ENCODE measurements around the gene NTM. TPM values are rescaled to one million over a fixed set of nuclear protein-coding genes. Genes with fewer than 3 reads are reported as not detected.

The NTM gene
- polyA plus RNA-seq, 2 donors: 0.24 to 1.1 TPM

DNA sequence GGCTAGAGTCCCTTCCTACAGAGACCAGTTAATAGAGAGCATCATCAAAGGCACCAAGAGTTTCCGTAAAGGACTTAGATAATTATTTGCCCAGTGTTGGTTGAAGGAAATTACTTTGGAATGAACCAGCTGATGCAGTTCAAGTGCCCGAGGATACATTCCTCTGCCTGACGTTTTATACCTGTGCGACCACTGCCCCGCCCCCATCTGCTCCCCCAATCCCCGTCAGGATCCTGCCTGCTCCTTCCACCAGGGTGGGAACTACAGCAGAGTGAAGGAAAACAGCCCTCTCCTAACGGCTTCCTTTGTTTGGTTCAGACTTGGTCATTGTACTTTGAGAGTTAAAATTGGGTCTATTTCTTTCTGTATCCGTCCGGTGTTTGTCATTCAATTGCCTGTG lies 761.5 kb downstream of the NTM start:
- H3K4me1 ChIP-seq (ENCODE audit: control insufficient read depth in 2 of 2, insufficient read depth in 2 of 2, low read length in 1 of 2): no peaks in the 10 kb centered on the region
- H3K36me3 ChIP-seq (ENCODE audit: control insufficient read depth in 2 of 2, insufficient read depth in 2 of 2, low read length in 1 of 2): no peaks in the 10 kb centered on the region
- WGBS, 2 donors: 49 to 52% methylated on average over 9 of the region's 9 CpGs
- peaks cover 0 to 4% of the 10 kb centered on the region in 2 donors for H3K27me3 ChIP-seq (ENCODE audit: control insufficient read depth in 1 of 2, insufficient read depth in 2 of 2, low read length in 2 of 2)
- H3K4me3 ChIP-seq (ENCODE audit: low read depth in 1 of 2, low read length in 2 of 2): no peak overlapping the region
- H3K27ac ChIP-seq (ENCODE audit: low read depth in 2 of 2, low read length in 1 of 2): no peak overlapping the region
- H3K9me3 ChIP-seq (ENCODE audit: control insufficient read depth in 2 of 2, insufficient read depth in 1 of 2, low read depth in 1 of 2, low read length in 1 of 2): no peaks in the 10 kb centered on the region

DNA sequence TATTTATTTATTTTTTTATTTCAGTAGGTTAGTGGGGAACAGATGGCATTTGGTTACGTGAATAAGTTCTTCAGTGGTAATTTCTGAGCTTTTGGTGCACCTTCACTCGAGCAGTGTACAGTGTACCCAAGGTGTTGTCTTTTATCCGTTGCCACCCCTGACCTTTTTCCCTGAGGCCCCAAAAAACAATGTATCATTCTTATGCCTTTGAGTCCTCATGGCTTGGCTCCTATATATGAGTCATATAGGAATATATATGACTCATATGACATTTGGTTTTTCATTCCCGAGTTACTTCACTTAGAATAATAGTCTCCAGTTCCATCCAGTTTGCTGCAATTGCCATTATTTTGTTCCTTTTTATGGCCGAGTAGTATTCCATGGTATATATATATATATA lies 763.9 kb downstream of the NTM start:
- Histone ChIP-seq H3K27ac (ENCODE audit: low read depth in 2 of 2, low read length in 1 of 2) (no peak overlapping the region), H3K4me3 (ENCODE audit: low read depth in 1 of 2, low read length in 2 of 2) (no peak overlapping the region), H3K27me3 (ENCODE audit: control insufficient read depth in 1 of 2, insufficient read depth in 2 of 2, low read length in 2 of 2) (no peaks in the 10 kb centered on the region), H3K9me3 (ENCODE audit: control insufficient read depth in 2 of 2, insufficient read depth in 1 of 2, low read depth in 1 of 2, low read length in 1 of 2) (no peaks in the 10 kb centered on the region), H3K4me1 (ENCODE audit: control insufficient read depth in 2 of 2, insufficient read depth in 2 of 2, low read length in 1 of 2) (no peaks in the 10 kb centered on the region), H3K36me3 (ENCODE audit: control insufficient read depth in 2 of 2, insufficient read depth in 2 of 2, low read length in 1 of 2) (no peaks in the 10 kb centered on the region)
- 63 to 76% methylated on average over 5 of the region's 5 CpGs for WGBS, 2 donors

DNA sequence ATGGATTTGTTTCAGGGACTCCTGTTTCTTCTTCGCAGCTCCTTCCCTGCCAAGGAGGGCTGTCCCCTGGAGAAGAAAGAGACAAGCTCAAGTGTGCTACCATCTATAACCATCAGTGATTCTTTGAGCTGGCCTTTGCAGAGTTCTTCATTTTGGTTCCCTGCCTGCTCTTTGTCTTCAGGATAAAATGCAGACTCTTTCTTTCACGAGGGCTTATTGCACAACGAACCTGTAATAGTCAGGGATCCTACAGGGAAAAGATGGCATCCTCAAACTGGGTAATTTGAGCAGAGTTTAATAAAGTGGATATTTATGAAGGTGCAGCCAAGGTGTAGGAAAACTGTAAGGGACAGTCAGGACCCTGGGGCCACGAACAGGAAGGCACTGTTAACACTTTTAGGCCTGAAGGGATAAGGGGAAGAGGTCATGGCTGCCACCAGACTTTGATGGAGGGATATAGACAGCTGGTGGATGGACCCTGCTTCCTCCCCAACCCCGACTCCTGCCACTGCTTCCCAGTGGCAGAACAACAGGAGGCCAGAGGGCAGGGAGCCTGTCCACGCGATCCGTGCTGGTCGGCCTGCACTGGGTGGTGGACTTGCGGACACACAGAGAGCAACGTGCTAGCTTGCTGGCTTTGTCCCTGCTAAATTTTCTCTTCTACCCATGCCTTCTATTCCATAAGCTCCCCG lies 767.0 kb downstream of the NTM start:
- no peak overlapping the region for H3K4me3 ChIP-seq (ENCODE audit: low read depth in 1 of 2, low read length in 2 of 2)
- no peaks in the 10 kb centered on the region for H3K27me3 ChIP-seq (ENCODE audit: control insufficient read depth in 1 of 2, insufficient read depth in 2 of 2, low read length in 2 of 2)

DNA sequence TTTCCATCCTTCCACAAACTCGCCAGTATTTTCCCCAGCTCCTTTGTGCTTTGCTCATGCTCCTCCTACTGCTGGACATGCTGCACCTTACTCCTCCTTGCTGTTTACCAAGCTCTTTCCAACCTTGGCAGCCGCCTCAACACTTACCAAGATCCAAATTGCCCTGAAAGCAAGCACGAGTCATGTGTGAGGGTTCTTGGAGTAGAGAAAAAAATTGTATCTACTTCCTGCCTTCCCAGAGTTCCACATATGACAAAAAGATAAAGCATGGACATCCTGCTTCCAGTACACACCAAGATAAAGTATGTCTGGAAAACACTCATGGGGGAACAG lies 767.5 kb downstream of the NTM start:
- Histone ChIP-seq H3K36me3 (ENCODE audit: control insufficient read depth in 2 of 2, insufficient read depth in 2 of 2, low read length in 1 of 2) (no peaks in the 10 kb centered on the region), H3K27me3 (ENCODE audit: control insufficient read depth in 1 of 2, insufficient read depth in 2 of 2, low read length in 2 of 2) (no peaks in the 10 kb centered on the region), H3K27ac (ENCODE audit: low read depth in 2 of 2, low read length in 1 of 2) (no peak overlapping the region), H3K4me1 (ENCODE audit: control insufficient read depth in 2 of 2, insufficient read depth in 2 of 2, low read length in 1 of 2) (no peaks in the 10 kb centered on the region), H3K9me3 (ENCODE audit: control insufficient read depth in 2 of 2, insufficient read depth in 1 of 2, low read depth in 1 of 2, low read length in 1 of 2) (peaks cover 0 to 2% of the 10 kb centered on the region in 2 donors), H3K4me3 (ENCODE audit: low read depth in 1 of 2, low read length in 2 of 2) (no peak overlapping the region)
- 55 to 56% methylated on average over 3 of the region's 3 CpGs for WGBS, 2 donors

More for the DNA sequence above, 767.0 kb downstream of the NTM start:
- Histone ChIP-seq H3K9me3 (ENCODE audit: control insufficient read depth in 2 of 2, insufficient read depth in 1 of 2, low read depth in 1 of 2, low read length in 1 of 2) (peaks cover 0 to 2% of the 10 kb centered on the region in 2 donors), H3K4me1 (ENCODE audit: control insufficient read depth in 2 of 2, insufficient read depth in 2 of 2, low read length in 1 of 2) (no peaks in the 10 kb centered on the region), H3K36me3 (ENCODE audit: control insufficient read depth in 2 of 2, insufficient read depth in 2 of 2, low read length in 1 of 2) (no peaks in the 10 kb centered on the region), H3K27ac (ENCODE audit: low read depth in 2 of 2, low read length in 1 of 2) (no peak overlapping the region)
- WGBS, 2 donors: 88 to 90% methylated on average over 12 of the region's 12 CpGs

DNA sequence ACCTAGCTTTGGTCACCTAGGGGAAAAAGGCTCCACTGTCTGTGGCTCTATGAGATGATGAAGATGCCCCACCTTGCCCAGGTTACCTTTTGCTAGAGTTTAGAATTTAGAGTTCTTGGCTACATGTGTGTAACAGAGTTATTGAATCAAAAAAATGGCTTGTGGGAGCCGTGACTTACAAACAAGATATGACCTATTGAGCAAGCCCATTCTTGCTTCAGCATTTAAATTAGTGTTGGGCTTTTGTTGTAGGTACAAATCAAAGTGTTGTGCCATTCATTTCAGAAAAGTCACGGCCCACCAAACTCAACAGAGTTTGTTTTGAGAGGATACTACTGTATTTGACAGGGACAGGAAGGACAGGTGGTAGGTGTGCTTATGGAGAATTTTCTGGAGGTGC lies 768.8 kb downstream of the NTM start:
- Histone ChIP-seq H3K27ac (ENCODE audit: low read depth in 2 of 2, low read length in 1 of 2) (no peak overlapping the region), H3K4me1 (ENCODE audit: control insufficient read depth in 2 of 2, insufficient read depth in 2 of 2, low read length in 1 of 2) (no peaks in the 10 kb centered on the region), H3K36me3 (ENCODE audit: control insufficient read depth in 2 of 2, insufficient read depth in 2 of 2, low read length in 1 of 2) (no peaks in the 10 kb centered on the region), H3K9me3 (ENCODE audit: control insufficient read depth in 2 of 2, insufficient read depth in 1 of 2, low read depth in 1 of 2, low read length in 1 of 2) (peaks cover 0 to 2% of the 10 kb centered on the region in 2 donors), H3K4me3 (ENCODE audit: low read depth in 1 of 2, low read length in 2 of 2) (no peak overlapping the region), H3K27me3 (ENCODE audit: control insufficient read depth in 1 of 2, insufficient read depth in 2 of 2, low read length in 2 of 2) (no peaks in the 10 kb centered on the region)
- 47 to 62% methylated on average over 2 of the region's 2 CpGs for WGBS, 2 donors

DNA sequence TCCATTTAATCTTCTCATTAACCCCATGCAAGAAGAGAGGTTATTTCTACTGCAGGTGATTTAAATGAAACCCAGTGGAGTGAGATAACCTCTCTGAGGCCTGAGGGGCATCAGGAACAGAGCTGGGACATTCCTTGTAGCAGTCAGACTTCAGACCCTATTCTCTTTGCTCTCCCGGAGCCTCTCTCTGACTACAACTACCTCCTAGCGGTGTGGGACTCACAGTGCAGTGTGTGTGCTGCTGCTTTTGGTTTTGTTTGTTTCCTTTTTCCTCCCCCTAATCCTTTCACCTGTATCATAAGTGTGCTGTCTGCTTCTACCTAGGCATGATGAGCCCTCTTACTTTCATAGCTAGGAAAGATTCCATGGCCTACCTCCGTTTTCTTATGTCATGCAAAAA lies 769.6 kb downstream of the NTM start:
- no peaks in the 10 kb centered on the region for H3K36me3 ChIP-seq (ENCODE audit: control insufficient read depth in 2 of 2, insufficient read depth in 2 of 2, low read length in 1 of 2)
- peaks cover 0 to 2% of the 10 kb centered on the region in 2 donors for H3K9me3 ChIP-seq (ENCODE audit: control insufficient read depth in 2 of 2, insufficient read depth in 1 of 2, low read depth in 1 of 2, low read length in 1 of 2)
- 84 to 87% methylated on average over 3 of the region's 3 CpGs for WGBS, 2 donors
- no peaks in the 10 kb centered on the region for H3K4me1 ChIP-seq (ENCODE audit: control insufficient read depth in 2 of 2, insufficient read depth in 2 of 2, low read length in 1 of 2)
- no peaks in the 10 kb centered on the region for H3K27me3 ChIP-seq (ENCODE audit: control insufficient read depth in 1 of 2, insufficient read depth in 2 of 2, low read length in 2 of 2)
- H3K27ac ChIP-seq (ENCODE audit: low read depth in 2 of 2, low read length in 1 of 2): no peak overlapping the region
- H3K4me3 ChIP-seq (ENCODE audit: low read depth in 1 of 2, low read length in 2 of 2): no peak overlapping the region

DNA sequence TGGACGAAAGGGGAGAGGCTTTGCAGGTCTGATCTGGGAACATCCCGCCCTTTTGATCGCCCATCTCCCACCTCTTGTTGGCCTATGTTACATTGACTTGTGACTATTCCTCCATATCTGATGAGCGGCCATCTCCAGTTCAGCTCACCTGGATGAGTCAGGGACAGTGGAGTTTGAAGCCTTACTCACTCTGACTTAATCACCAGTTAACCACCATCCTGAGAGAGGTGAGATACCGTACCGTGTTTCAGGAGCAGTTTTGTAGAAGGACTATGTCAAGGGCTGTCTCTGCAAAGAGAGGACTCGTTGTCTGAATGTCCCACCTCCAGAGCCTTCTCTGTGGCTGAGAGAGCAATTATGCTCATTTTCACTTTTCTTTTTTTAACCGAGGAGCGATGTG lies 771.7 kb downstream of the NTM start:
- no peaks in the 10 kb centered on the region for H3K27me3 ChIP-seq (ENCODE audit: control insufficient read depth in 1 of 2, insufficient read depth in 2 of 2, low read length in 2 of 2)
- no peak overlapping the region for H3K4me3 ChIP-seq (ENCODE audit: low read depth in 1 of 2, low read length in 2 of 2)
- H3K27ac ChIP-seq (ENCODE audit: low read depth in 2 of 2, low read length in 1 of 2): no peak overlapping the region
- WGBS, 2 donors: 90 to 91% methylated on average over 9 of the region's 9 CpGs
- no peaks in the 10 kb centered on the region for H3K36me3 ChIP-seq (ENCODE audit: control insufficient read depth in 2 of 2, insufficient read depth in 2 of 2, low read length in 1 of 2)
- H3K9me3 ChIP-seq (ENCODE audit: control insufficient read depth in 2 of 2, insufficient read depth in 1 of 2, low read depth in 1 of 2, low read length in 1 of 2): peaks cover 0 to 2% of the 10 kb centered on the region in 2 donors
- H3K4me1 ChIP-seq (ENCODE audit: control insufficient read depth in 2 of 2, insufficient read depth in 2 of 2, low read length in 1 of 2): no peaks in the 10 kb centered on the region

DNA sequence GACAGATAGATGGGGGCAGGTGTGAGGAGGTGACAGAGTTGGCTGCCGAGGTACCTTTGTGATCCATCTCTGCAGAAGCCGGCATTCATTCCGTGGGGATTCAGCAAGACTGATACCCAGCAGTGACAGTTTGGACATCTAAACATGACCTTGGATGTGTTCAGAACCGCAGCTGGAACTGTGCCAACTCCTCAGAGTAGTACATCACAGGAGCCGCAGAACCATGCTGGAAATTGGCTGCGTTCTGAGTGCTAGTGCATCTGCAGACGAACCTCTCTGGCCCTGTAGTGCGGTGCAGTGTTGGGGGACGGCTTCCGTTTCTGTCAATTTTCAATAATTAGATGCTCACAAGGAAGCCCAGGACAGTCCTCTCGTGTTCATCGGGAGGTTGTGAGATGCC lies 772.1 kb downstream of the NTM start:
- 81 to 83% methylated on average over 12 of the region's 12 CpGs for whole genome bisulfite sequencing, 2 donors
- Histone ChIP-seq H3K4me3 (ENCODE audit: low read depth in 1 of 2, low read length in 2 of 2) (no peak overlapping the region), H3K9me3 (ENCODE audit: control insufficient read depth in 2 of 2, insufficient read depth in 1 of 2, low read depth in 1 of 2, low read length in 1 of 2) (peaks cover 0 to 2% of the 10 kb centered on the region in 2 donors)

DNA sequence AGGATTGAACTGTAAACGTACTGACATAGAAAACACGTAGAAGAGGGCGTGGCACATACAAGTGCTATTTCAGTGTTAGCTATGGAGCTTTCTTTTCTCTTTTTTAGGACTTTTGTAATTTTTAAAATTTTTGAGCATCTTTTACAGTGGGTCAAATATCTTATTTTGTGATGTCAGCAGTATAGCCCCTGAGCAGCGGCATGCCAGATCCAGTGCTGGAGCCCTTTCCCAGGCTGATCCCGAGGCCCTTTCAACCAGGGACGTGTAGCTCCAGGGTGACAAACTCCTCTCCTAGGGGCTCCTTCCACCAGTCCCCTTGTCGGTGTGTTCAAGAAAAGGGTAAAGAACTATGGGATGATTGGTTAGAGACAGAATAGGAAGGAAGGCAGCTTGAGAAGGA lies 777.0 kb downstream of the NTM start:
- no peaks in the 10 kb centered on the region for H3K36me3 ChIP-seq (ENCODE audit: control insufficient read depth in 2 of 2, insufficient read depth in 2 of 2, low read length in 1 of 2)
- 87 to 89% methylated on average over 7 of the region's 7 CpGs for WGBS, 2 donors

More for the DNA sequence above, 772.1 kb downstream of the NTM start:
- no peaks in the 10 kb centered on the region for H3K4me1 ChIP-seq (ENCODE audit: control insufficient read depth in 2 of 2, insufficient read depth in 2 of 2, low read length in 1 of 2)
- no peaks in the 10 kb centered on the region for H3K27me3 ChIP-seq (ENCODE audit: control insufficient read depth in 1 of 2, insufficient read depth in 2 of 2, low read length in 2 of 2)
- H3K27ac ChIP-seq (ENCODE audit: low read depth in 2 of 2, low read length in 1 of 2): no peak overlapping the region
- no peaks in the 10 kb centered on the region for H3K36me3 ChIP-seq (ENCODE audit: control insufficient read depth in 2 of 2, insufficient read depth in 2 of 2, low read length in 1 of 2)

DNA sequence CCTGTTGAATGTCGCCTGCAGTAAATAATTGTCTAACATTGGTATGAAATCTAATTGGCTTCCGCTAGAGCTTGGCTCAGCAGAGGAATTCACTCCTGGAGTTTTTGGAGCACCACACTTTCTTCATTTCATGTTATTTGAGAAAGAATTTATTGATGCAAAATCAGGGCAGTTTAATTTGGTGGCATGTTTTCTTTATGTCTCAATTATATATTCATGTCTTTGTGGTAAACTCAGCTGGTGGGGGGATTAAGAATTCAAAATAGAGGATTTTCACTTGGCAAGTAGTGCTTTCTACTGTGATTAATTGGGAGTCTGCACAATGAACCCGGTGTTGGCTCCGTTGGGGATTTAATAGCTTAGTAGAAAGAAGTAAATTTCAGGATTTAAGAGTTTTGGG lies 784.4 kb downstream of the NTM start:
- Histone ChIP-seq H3K9me3 (ENCODE audit: control insufficient read depth in 2 of 2, insufficient read depth in 1 of 2, low read depth in 1 of 2, low read length in 1 of 2) (peaks cover 0 to 1% of the 10 kb centered on the region in 2 donors), H3K36me3 (ENCODE audit: control insufficient read depth in 2 of 2, insufficient read depth in 2 of 2, low read length in 1 of 2) (no peaks in the 10 kb centered on the region), H3K27me3 (ENCODE audit: control insufficient read depth in 1 of 2, insufficient read depth in 2 of 2, low read length in 2 of 2) (no peaks in the 10 kb centered on the region), H3K4me3 (ENCODE audit: low read depth in 1 of 2, low read length in 2 of 2) (no peak overlapping the region), H3K27ac (ENCODE audit: low read depth in 2 of 2, low read length in 1 of 2) (no peak overlapping the region), H3K4me1 (ENCODE audit: control insufficient read depth in 2 of 2, insufficient read depth in 2 of 2, low read length in 1 of 2) (no peaks in the 10 kb centered on the region)
- 44 to 47% methylated on average over 4 of the region's 4 CpGs for WGBS, 2 donors

More for the DNA sequence above, 777.0 kb downstream of the NTM start:
- no peaks in the 10 kb centered on the region for H3K9me3 ChIP-seq (ENCODE audit: control insufficient read depth in 2 of 2, insufficient read depth in 1 of 2, low read depth in 1 of 2, low read length in 1 of 2)
- H3K4me1 ChIP-seq (ENCODE audit: control insufficient read depth in 2 of 2, insufficient read depth in 2 of 2, low read length in 1 of 2): no peaks in the 10 kb centered on the region
- no peak overlapping the region for H3K27ac ChIP-seq (ENCODE audit: low read depth in 2 of 2, low read length in 1 of 2)
- H3K4me3 ChIP-seq (ENCODE audit: low read depth in 1 of 2, low read length in 2 of 2): no peak overlapping the region
- no peaks in the 10 kb centered on the region for H3K27me3 ChIP-seq (ENCODE audit: control insufficient read depth in 1 of 2, insufficient read depth in 2 of 2, low read length in 2 of 2)
